SK-N-SH (cell line): Measurements from ENCODE around the gene ELP4. TPM values are rescaled to one million over a fixed set of nuclear protein-coding genes. Genes with fewer than 3 reads are reported as not detected.
A peak's percentile ranks its signal among the peaks of the same experiment; 100 is the strongest.

ENCODE experiments used
- CTCF ChIA-PET: fragments of 300-600, 350-600 bp; formaldehyde crosslinking; extraction: SDS; loops from one replicate; lab custom pipeline; 2021; lab: Yijun Ruan, JAX
- POLR2A ChIA-PET: fragments of 350-600 bp; sonication (Branson Sonifier 250); formaldehyde crosslinking; extraction: SDS; loops from one replicate; lab custom pipeline; 2020; ENCODE audit warnings: antibody characterized with exemption, inconsistent platforms; lab: Yijun Ruan, JAX
- DNase-seq: peaks from one replicate; pipeline ENCODE4 v3.0.0; 2012
- H2AFZ ChIP-seq: fragments of 200-600 bp; sonication (generic); 2 replicates; pipeline ENCODE4 v1.8.1; 2016; ENCODE audit warnings: antibody characterized with exemption, mild to moderate bottlenecking, low read depth
- H3F3A ChIP-seq: fragments of 200-600 bp; sonication (generic); replicated peaks from 2 replicates; pipeline ENCODE3; 2016; ENCODE audit warnings: antibody characterized with exemption, mild to moderate bottlenecking; ENCODE audit not compliant: insufficient read depth
- H3K27ac ChIP-seq, 2 experiments: fragments of 200-500 bp in 1 of 2; fragments of 200-600 bp in 1 of 2; sonication (Bioruptor generic) in 1 of 2; sonication (generic), shearing (Covaris generic) in 1 of 2; 2 replicates each; pipeline versions ENCODE4 v1.5.1 to v1.6.1; 2014 to 2016; ENCODE audit warnings: low read depth in 2 of 2, inconsistent platforms in 1 of 2, low read length in 1 of 2, mild to moderate bottlenecking in 1 of 2, mixed read lengths in 1 of 2
- H3K27me3 ChIP-seq: fragments of 200-600 bp; sonication (generic), shearing (Covaris generic); 2 replicates; pipeline ENCODE4 v1.6.1; 2016; ENCODE audit warnings: mixed run types; ENCODE audit not compliant: insufficient read depth
- H3K36me3 ChIP-seq, 2 experiments: fragments of 200-500 bp in 1 of 2; fragments of 200-600 bp in 1 of 2; sonication (Bioruptor generic) in 1 of 2; sonication (generic) in 1 of 2; replicated peaks in 1 of 2; 2 replicates each; pipeline versions ENCODE3 to v1.5.1; 2014 to 2016; ENCODE audit warnings: low read length in 1 of 2, mild to moderate bottlenecking in 1 of 2; ENCODE audit not compliant: insufficient read depth in 2 of 2, control insufficient read depth in 1 of 2
- H3K4me1 ChIP-seq, 2 experiments: fragments of 200-500 bp in 1 of 2; fragments of 200-600 bp in 1 of 2; sonication (Bioruptor generic) in 1 of 2; sonication (generic), shearing (Covaris generic) in 1 of 2; 2 replicates each; pipeline versions ENCODE4 v1.5.1 to v1.6.1; 2014 to 2016; ENCODE audit warnings: low read depth in 1 of 2, low read length in 1 of 2, mixed run types in 1 of 2; ENCODE audit not compliant: insufficient read depth in 2 of 2, control insufficient read depth in 1 of 2
- H3K4me2 ChIP-seq: fragments of 200-600 bp; sonication (generic), shearing (Covaris generic); 2 replicates; pipeline ENCODE4 v1.6.1; 2017; ENCODE audit warnings: mixed run types
- H3K4me3 ChIP-seq, 2 experiments: fragments of 200-500 bp in 1 of 2; fragments of 200-600 bp in 1 of 2; sonication (Bioruptor generic) in 1 of 2; sonication (generic), shearing (Covaris generic) in 1 of 2; 2 replicates each; pipeline versions ENCODE4 v1.5.1 to v1.8.1; 2014 to 2016; ENCODE audit warnings: low read depth in 2 of 2, inconsistent platforms in 1 of 2, low read length in 1 of 2, mild to moderate bottlenecking in 1 of 2, mixed read lengths in 1 of 2, moderate library complexity in 1 of 2
- H3K79me2 ChIP-seq: fragments of 200-600 bp; sonication (generic); 2 replicates; pipeline ENCODE4 v1.8.1; 2017; ENCODE audit warnings: mild to moderate bottlenecking; ENCODE audit not compliant: insufficient read depth
- H3K9ac ChIP-seq: fragments of 200-600 bp; sonication (generic); 2 replicates; pipeline ENCODE4 v1.6.1; 2017; ENCODE audit warnings: mixed run types
- H3K9me2 ChIP-seq: fragments of 200-600 bp; sonication (generic); 2 replicates; pipeline ENCODE4 v1.6.1; 2017; ENCODE audit warnings: mixed run types
- H3K9me3 ChIP-seq: fragments of 200-600 bp; sonication (generic); 2 replicates; pipeline ENCODE4 v1.6.1; 2017; ENCODE audit warnings: mixed run types, mild to moderate bottlenecking, moderate library complexity
- H4K20me1 ChIP-seq: fragments of 200-600 bp; sonication (generic); 2 replicates; pipeline ENCODE4 v1.6.1; 2017; ENCODE audit warnings: mild to moderate bottlenecking, mixed run types; ENCODE audit not compliant: insufficient read depth
- EZH2phosphoT487 ChIP-seq: fragments of 200-600 bp; sonication (generic); IDR thresholded peaks from 2 replicates; pipeline ENCODE4 v1.6.1; 2017; ENCODE audit warnings: low read depth, mixed run types, mild to moderate bottlenecking, antibody characterized with exemption, moderate library complexity, borderline replicate concordance
- FOXM1 ChIP-seq: IDR thresholded peaks from 2 replicates; pipeline ENCODE4 v1.4.0; 2012; ENCODE audit warnings: low read depth, mild to moderate bottlenecking
- GABPA ChIP-seq: IDR thresholded peaks from 2 replicates; pipeline ENCODE4 v1.4.0; 2012; ENCODE audit warnings: low read depth, mild to moderate bottlenecking
- MAX ChIP-seq: IDR thresholded peaks from 2 replicates; pipeline ENCODE4 v1.4.0; 2012; ENCODE audit warnings: low read depth
- RFX5 ChIP-seq: IDR thresholded peaks from 2 replicates; pipeline ENCODE4 v1.6.1; 2012; ENCODE audit warnings: mild to moderate bottlenecking, improper control_type of control experiment, low read length
- TCF12 ChIP-seq: IDR thresholded peaks from 2 replicates; pipeline ENCODE4 v1.4.0; 2012
- TEAD4 ChIP-seq: IDR thresholded peaks from 2 replicates; pipeline ENCODE4 v1.4.0; 2012; ENCODE audit warnings: mild to moderate bottlenecking, borderline replicate concordance; ENCODE audit not compliant: insufficient read depth
- WGBS: methylation state at CpG from one replicate; pipeline ENCODE4 v1.1.6; 2017; ENCODE audit warnings: low lambda C conversion rate; 5-methylcytosine and 5-hydroxymethylcytosine counted together
- polyA plus RNA-seq, 3 experiments: library from polyadenylated mRNA; depleted of rRNA; stranded (reverse); fragments of >200 nt; gene quantifications; 2 replicates each; pipeline ENCODE4 v1.2.3, GENCODE V29; 2012

ELP4 gene
- polyA plus RNA-seq, 1 of the 3 experiments (the other 2 are of a cell fraction): 7.0 TPM

DNA sequence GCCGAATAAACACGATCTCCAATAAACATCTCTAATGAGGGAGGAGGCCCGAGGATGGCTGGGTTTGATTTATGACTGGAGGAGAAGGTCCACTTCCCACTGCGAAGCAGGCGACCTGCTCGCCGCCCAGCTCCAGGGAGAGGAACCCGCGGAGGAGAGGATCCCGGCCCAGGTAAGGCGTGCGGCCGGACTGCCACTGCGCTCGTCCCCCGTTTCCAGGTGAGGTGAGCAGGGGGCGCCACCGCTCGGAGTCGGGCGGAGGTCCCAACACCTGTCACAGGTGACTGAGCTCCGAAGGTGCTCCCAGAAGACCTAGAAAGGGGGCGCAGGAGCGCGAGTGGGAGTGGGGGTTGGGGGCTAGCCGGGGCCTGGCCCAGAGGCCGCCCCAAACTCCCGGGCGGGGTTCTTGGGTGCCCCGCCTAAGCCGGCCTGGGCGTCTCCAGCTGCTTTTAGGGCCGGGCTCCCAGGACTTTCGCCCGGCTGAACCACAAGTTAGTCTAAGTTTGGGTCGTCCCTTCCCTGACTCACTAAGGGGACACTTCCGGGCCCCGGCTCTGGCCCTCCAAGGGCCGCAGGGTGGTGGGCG is 307.0 kb downstream of the ELP4 start:
- POLR2A ChIA-PET: no interaction called here
- 8% methylated on average over 12 of the region's 40 CpGs for WGBS
- H3K4me3 ChIP-seq: no peak overlapping the region
- H3K4me1 ChIP-seq: peaks cover 6 to 30% of the 10 kb centered on the region in 2 experiments; a peak in 2 of 4 replicates
- CTCF ChIA-PET: interaction anchor here (0.8 to 1.8 kb wide), 3 partner anchors 9 to 29 kb away, joined by 3 to 4 read pairs (median 3); no protein-coding TSS in a partner anchor
- peak; percentile 50 for DNase-seq
- no peaks in the 10 kb centered on the region for H3K9me3 ChIP-seq
- H3K36me3 ChIP-seq: no peaks in the 10 kb centered on the region
- H4K20me1 ChIP-seq: peaks cover 20% of the 10 kb centered on the region
- H3K4me2 ChIP-seq: peak overlapping the region; percentile 28; the same call in 1 of the 2 replicates
- no peaks in the 10 kb centered on the region for H3F3A ChIP-seq
- no peak overlapping the region for H3K9ac ChIP-seq
- no peak for TF ChIP-seq GABPA
- TF ChIP-seq TCF12: no peak
- no peaks in the 10 kb centered on the region for H3K79me2 ChIP-seq
- peaks cover 99% of the 10 kb centered on the region for H3K27me3 ChIP-seq
- no peak overlapping the region for H2AFZ ChIP-seq
- H3K9me2 ChIP-seq: no peaks in the 10 kb centered on the region
- no peak overlapping the region for H3K27ac ChIP-seq

DNA sequence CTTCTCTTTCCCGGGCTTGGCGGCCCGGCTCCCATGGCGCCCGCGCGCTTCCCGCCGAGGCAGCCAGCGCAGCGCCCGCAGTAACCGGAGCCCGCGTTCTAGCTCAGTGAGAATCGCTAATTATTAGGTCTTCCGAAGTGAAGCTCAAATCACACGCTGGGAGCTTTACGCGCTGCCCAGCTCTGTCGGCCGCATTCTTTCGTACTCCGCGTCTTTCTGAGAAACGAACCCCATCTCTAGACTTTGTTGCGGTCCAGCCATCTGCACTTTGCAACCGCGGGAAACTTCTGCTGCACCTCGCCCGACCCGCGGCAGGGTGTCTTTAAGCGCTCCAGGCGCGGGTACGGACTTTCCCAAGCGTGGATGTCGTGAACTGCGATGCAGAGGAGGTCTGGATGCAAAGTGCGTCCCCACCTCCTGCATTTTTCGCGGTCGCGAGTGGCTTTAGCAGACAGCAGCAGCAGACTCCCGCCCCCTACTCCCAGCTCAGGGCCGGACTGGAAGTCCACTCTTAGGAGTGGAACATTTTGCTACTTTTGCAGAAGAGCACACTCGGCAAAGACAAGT is 307.6 kb downstream of the ELP4 start:
- Histone ChIP-seq H3K9ac (no peak overlapping the region), H3K79me2 (no peaks in the 10 kb centered on the region), H3K36me3 (no peaks in the 10 kb centered on the region), H2AFZ (no peak overlapping the region), H3K9me2 (no peaks in the 10 kb centered on the region), H3K4me3 (no peak overlapping the region), H3K4me1 (peaks cover 6 to 30% of the 10 kb centered on the region in 2 experiments; a peak in 2 of 4 replicates), H3K27ac (no peak overlapping the region), H3F3A (no peaks in the 10 kb centered on the region), H3K9me3 (no peaks in the 10 kb centered on the region), H3K27me3 (peaks cover 100% of the 10 kb centered on the region), H4K20me1 (peaks cover 20% of the 10 kb centered on the region), H3K4me2 (0 out of 2 replicates have a peak overlapping the region, but pooled peaks have one; percentile 28)
- WGBS: 31% methylated on average over 12 of the region's 48 CpGs
- POLR2A ChIA-PET: no interaction called here
- peak; percentile 38 for DNase-seq
- CTCF ChIA-PET: interaction anchor here (0.8 to 1.8 kb wide), 3 partner anchors 10 to 28 kb away, joined by 3 to 4 read pairs (median 3); no protein-coding TSS in a partner anchor
- no peak for TF ChIP-seq TEAD4
- peak; percentile 50; the same call in 1 of the 2 replicates for TF ChIP-seq EZH2phosphoT487
- TF ChIP-seq, all 33 proteins: peak for 1

DNA sequence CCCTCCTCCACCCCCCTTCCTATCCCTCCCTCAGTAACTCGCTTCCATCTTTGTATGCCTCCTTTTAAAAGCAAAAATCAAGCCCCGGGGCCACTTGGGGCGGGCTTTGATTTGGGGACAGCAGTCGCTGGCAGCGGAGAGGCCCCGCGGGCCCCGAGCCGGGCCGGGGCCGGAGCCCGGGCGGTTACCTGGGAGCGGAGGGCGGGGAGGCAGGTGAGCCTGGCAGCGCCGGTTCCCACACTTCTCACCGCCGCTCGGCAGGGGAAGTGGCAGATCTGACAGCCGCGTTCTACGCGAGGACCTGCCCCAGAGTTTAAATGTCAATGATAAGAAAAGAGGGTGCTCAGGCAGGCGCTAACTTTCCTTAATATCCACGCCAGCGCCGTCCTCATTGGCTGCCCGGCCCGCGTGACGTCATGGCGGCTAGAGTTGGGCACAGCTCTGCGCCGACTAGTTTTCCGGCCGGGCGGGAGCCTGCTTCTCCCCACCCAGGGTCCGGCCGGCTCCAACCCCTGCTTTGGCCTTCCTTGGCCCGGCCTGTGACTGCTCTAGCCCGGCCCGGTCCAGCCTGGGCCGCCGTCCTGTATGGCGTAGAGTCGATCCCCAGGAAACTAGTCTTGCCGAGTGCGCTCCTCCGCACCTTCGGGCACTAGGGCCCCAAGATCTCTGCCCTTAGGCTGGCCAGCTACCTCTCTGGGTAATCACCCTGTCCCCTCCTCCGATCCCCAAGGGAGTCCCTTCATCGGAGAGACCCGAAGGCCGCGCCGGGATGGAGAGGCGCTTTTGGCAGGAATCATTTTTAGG is 308.3 kb downstream of the ELP4 start:
- peaks cover 100% of the 10 kb centered on the region for H3K27me3 ChIP-seq
- H3K9me3 ChIP-seq: no peaks in the 10 kb centered on the region
- ChIA-PET POLR2A (no interaction called here), CTCF (interaction anchor here (1.0 kb wide), 1 partner anchor 16 kb away, joined by 4 read pairs; no protein-coding TSS in a partner anchor)
- peaks cover 20% of the 10 kb centered on the region for H4K20me1 ChIP-seq
- no peaks in the 10 kb centered on the region for H3K36me3 ChIP-seq
- no peaks in the 10 kb centered on the region for H3K9me2 ChIP-seq
- no peaks in the 10 kb centered on the region for H3K79me2 ChIP-seq
- H3K9ac ChIP-seq: no peak overlapping the region
- H3F3A ChIP-seq: no peaks in the 10 kb centered on the region
- DNase-seq: peak; percentile 36
- H3K4me1 ChIP-seq: peaks cover under 1 to 30% of the 10 kb centered on the region in 2 experiments; a peak in 2 of 4 replicates
- H2AFZ ChIP-seq: no peak overlapping the region
- 42% methylated on average over 26 of the region's 58 CpGs for whole genome bisulfite sequencing
- no peak overlapping the region for H3K27ac ChIP-seq
- 0 out of 2 replicates have a peak overlapping the region, but pooled peaks have one; percentile 28 for H3K4me2 ChIP-seq
- no peak overlapping the region for H3K4me3 ChIP-seq
- TF ChIP-seq MAX (no peak), RFX5 (no peak), FOXM1 (no peak)
- TF ChIP-seq, all 33 proteins: peak for 0
